B cell (primary cell): ENCODE results near the gene CDK19. TPM values are rescaled to one million over a fixed set of nuclear protein-coding genes. Genes with fewer than 3 reads are reported as not detected.

Experiments used
- ATAC-seq: fragments of 200-7000 bp; cut with Tn5 transposase; one replicate; pipeline ENCODE4 v1.10.0; 2021; ENCODE audit warnings: low read depth, mild to moderate bottlenecking, moderate number of reproducible peaks, moderate library complexity
- CTCF ChIA-PET: fragments of 350-600 bp; sonication (Branson Sonifier 250); formaldehyde crosslinking; loops from one replicate; lab custom pipeline; 2021; ENCODE audit warnings: antibody characterized with exemption, inconsistent platforms; lab: Charles Lee
- POLR2A ChIA-PET: fragments of 350-600 bp; sonication (Branson Sonifier 250); formaldehyde crosslinking; loops from one replicate; lab custom pipeline; 2021; ENCODE audit warnings: antibody characterized with exemption; lab: Charles Lee
- DNase-seq: peaks from one replicate; pipeline ENCODE4 v3.0.0; 2013
- H2AFZ ChIP-seq: 2 replicates; pipeline ENCODE4 v1.6.1; 2012; ENCODE audit warnings: mild to moderate bottlenecking, low read depth, low read length; ENCODE audit not compliant: insufficient read depth, poor library complexity, severe bottlenecking
- H3K27ac ChIP-seq, 2 donors: 1 replicate in 1 of 2; 2 replicates in 1 of 2; pipeline ENCODE4 v1.5.1; 2012 to 2013; ENCODE audit warnings: low read length in 2 of 2, mild to moderate bottlenecking in 2 of 2, moderate library complexity in 1 of 2
- H3K27me3 ChIP-seq, 4 experiments: fragments of 200-600 bp in 1 of 4; sonication (generic) in 1 of 4; replicated peaks in 1 of 4; 1 replicate in 2 of 4; 2 replicates in 2 of 4; pipeline versions ENCODE4 v1.6.1 to v1.7.0; 2013 to 2016; ENCODE audit warnings: low read length in 3 of 4, mild to moderate bottlenecking in 2 of 4, mixed read lengths in 1 of 4, moderate library complexity in 1 of 4; ENCODE audit not compliant: insufficient read depth in 4 of 4, control insufficient read depth in 3 of 4; ENCODE audit errors: control extremely low read depth in 1 of 4
- H3K36me3 ChIP-seq, 2 experiments: replicated peaks in 1 of 2; 1 replicate in 1 of 2; 2 replicates in 1 of 2; pipeline versions ENCODE4 v1.6.1 to v1.7.1; 2013; ENCODE audit warnings: low read length in 1 of 2; ENCODE audit not compliant: insufficient read depth in 2 of 2, control insufficient read depth in 1 of 2; ENCODE audit errors: control extremely low read depth in 1 of 2, extremely low read depth in 1 of 2
- H3K4me1 ChIP-seq, 2 donors: fragments of 200-600 bp in 1 of 2; sonication (generic) in 1 of 2; 1 replicate in 1 of 2; 2 replicates in 1 of 2; pipeline versions ENCODE4 v1.5.1 to v1.6.1; 2013 to 2017; ENCODE audit warnings: low read length in 2 of 2; ENCODE audit not compliant: control insufficient read depth in 2 of 2, insufficient read depth in 2 of 2
- H3K4me2 ChIP-seq: replicated peaks from 2 replicates; pipeline ENCODE3; 2012; ENCODE audit warnings: mild to moderate bottlenecking, low read depth, low read length; ENCODE audit not compliant: poor library complexity, severe bottlenecking
- H3K4me3 ChIP-seq, 5 experiments: fragments of 200-600 bp in 1 of 5; sonication (generic) in 1 of 5; 1 replicate in 3 of 5; 2 replicates in 2 of 5; pipeline versions ENCODE4 v1.5.1 to v1.7.0; 2011 to 2016; ENCODE audit warnings: low read length in 4 of 5, mild to moderate bottlenecking in 4 of 5, low read depth in 2 of 5, control low read depth in 1 of 5, moderate library complexity in 1 of 5; ENCODE audit not compliant: insufficient read depth in 1 of 5; ENCODE audit errors: control extremely low read depth in 1 of 5, extremely low read depth in 1 of 5
- H3K79me2 ChIP-seq: fragments of 200-600 bp; sonication (generic); one replicate; pipeline ENCODE4 v1.6.0; 2016; ENCODE audit warnings: low read length; ENCODE audit not compliant: control insufficient read depth, insufficient read depth
- H3K9ac ChIP-seq: fragments of 200-600 bp; sonication (generic); 2 replicates; pipeline ENCODE4 v1.6.1; 2017; ENCODE audit warnings: mild to moderate bottlenecking, low read length, moderate library complexity
- H3K9me3 ChIP-seq, 3 donors: one replicate each; pipeline versions ENCODE4 v1.6.1 to v1.7.1; 2013; ENCODE audit warnings: low read length in 2 of 3; ENCODE audit not compliant: control insufficient read depth in 2 of 3, insufficient read depth in 1 of 3; ENCODE audit errors: control extremely low read depth in 1 of 3
- H4K20me1 ChIP-seq: 2 replicates; pipeline ENCODE4 v1.6.0; 2012; ENCODE audit warnings: mild to moderate bottlenecking, low read length; ENCODE audit not compliant: insufficient read depth, control insufficient read depth, poor library complexity, severe bottlenecking
- H3K27ac Mint-ChIP-seq: one replicate; pipeline ENCODE4 v1.8.0; 2021; ENCODE audit warnings: mixed read lengths
- H3K27me3 Mint-ChIP-seq: one replicate; pipeline ENCODE4 v1.8.0; 2021; ENCODE audit warnings: mixed read lengths
- H3K4me1 Mint-ChIP-seq: one replicate; pipeline ENCODE4 v1.8.0; 2021; ENCODE audit warnings: mixed read lengths
- H3K4me3 Mint-ChIP-seq: one replicate; pipeline ENCODE4 v1.8.0; 2021; ENCODE audit warnings: mixed read lengths
- H3K9me3 Mint-ChIP-seq: one replicate; pipeline ENCODE4 v1.8.0; 2022; ENCODE audit warnings: mixed read lengths; ENCODE audit not compliant: insufficient read depth
- EZH2 ChIP-seq: IDR thresholded peaks from 2 replicates; pipeline ENCODE4 v1.6.1; 2012; ENCODE audit warnings: borderline replicate concordance, low read depth, mild to moderate bottlenecking, moderate library complexity, low read length; ENCODE audit not compliant: insufficient read depth, poor library complexity, severe bottlenecking
- WGBS: methylation state at CpG from one replicate; pipeline ENCODE4 v1.1.5; 2013; ENCODE audit warnings: missing lambda C conversion rate; ENCODE audit not compliant: insufficient coverage; 5-methylcytosine and 5-hydroxymethylcytosine counted together
- intact Hi-C: fragments of 100-400 bp; cut with micrococcal nuclease; formaldehyde crosslinking; loops from one replicate; pipeline ENCODE4 v1.10.0; 2022
- polyA plus RNA-seq: library from polyadenylated mRNA; depleted of rRNA; stranded (reverse); fragments of >200 nt; gene quantifications from 2 replicates; pipeline ENCODE4 v1.2.3, GENCODE V29; 2012
- total RNA-seq, 2 donors: library from RNA; stranded (reverse); fragments of 120-200 nt in 1 of 2; gene quantifications; 1 replicate in 1 of 2; 2 replicates in 1 of 2; pipeline versions ENCODE4 v1.2.3 to v1.2.4, GENCODE V29; 2013 to 2022
- TF ChIP-seq, protein P1 (sequence below): fragments of 200-600 bp; IDR thresholded peaks from one replicate; pipeline ENCODE4 v1.8.0; 2022; ENCODE audit warnings: antibody characterized with exemption, mild to moderate bottlenecking

CDK19 gene
- total and polyA plus RNA-seq, 2 donors (not counting 1 experiment from before 2014, with no cell fraction given) = 8.7 to 44.8 TPM

DNA sequence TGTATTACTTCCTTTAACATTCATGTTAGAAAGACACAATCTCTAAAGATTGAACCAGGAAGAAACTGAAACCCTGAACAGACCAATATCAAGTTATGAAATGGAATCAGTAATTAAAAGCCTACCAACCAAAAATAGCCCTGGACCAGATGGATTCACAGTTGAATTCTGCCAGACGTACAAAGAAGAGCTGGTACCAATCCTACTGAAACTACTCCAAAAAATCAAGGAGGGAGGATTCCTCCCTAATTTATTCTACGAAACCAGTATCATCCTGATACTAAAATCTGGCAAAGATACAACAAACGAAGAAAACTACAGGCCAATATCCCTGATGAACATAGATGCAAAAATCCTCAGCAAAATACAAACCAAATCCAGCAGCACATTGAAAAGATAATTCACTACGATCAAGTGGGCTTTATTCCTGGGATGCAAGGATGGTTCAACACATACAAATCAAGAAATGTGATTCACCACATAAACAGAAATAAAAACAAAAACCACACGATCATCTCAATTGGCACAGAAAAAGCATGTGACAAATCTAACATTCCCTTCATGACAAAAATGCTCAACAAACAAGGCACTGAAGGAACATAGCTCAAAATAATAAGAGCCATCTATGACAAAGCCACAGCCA is 15.0 kb downstream of the CDK19 start:
- peaks cover 2% of the 10 kb centered on the region for H3K9me3 Mint-ChIP-seq
- no peak overlapping the region for H3K27ac ChIP-seq
- H3K79me2 ChIP-seq = peaks cover 93% of the 10 kb centered on the region
- ATAC-seq (no peak), DNase-seq (no peak)
- H3K27me3 Mint-ChIP-seq = no peaks in the 10 kb centered on the region
- H3K4me2 ChIP-seq = no peak overlapping the region
- ChIA-PET POLR2A (interaction anchor here (1.7 kb wide), 1 partner anchor 15 kb away, joined by 14 read pairs; the partner anchor contains the start of gene CDK19), CTCF (no interaction called here)
- H3K4me3 ChIP-seq = no peak overlapping the region
- 95% methylated on average over 3 of the region's 5 CpGs for WGBS
- peaks cover 22% of the 10 kb centered on the region in 2 donors for H3K4me1 ChIP-seq
- H3K36me3 ChIP-seq = no peaks in the 10 kb centered on the region
- peak overlapping the region; percentile 6 for H3K4me3 Mint-ChIP-seq
- H3K9me3 ChIP-seq = no peaks in the 10 kb centered on the region
- H3K4me1 Mint-ChIP-seq = peaks cover 41% of the 10 kb centered on the region
- intact Hi-C loops = no loop called here
- no peak overlapping the region for H3K9ac ChIP-seq
- H4K20me1 ChIP-seq = peaks cover 4% of the 10 kb centered on the region
- no peaks in the 10 kb centered on the region for H3K27me3 ChIP-seq
- H3K27ac Mint-ChIP-seq = peak overlapping the region; percentile 57
- no peak overlapping the region for H2AFZ ChIP-seq
- TF ChIP-seq, protein P1, sequence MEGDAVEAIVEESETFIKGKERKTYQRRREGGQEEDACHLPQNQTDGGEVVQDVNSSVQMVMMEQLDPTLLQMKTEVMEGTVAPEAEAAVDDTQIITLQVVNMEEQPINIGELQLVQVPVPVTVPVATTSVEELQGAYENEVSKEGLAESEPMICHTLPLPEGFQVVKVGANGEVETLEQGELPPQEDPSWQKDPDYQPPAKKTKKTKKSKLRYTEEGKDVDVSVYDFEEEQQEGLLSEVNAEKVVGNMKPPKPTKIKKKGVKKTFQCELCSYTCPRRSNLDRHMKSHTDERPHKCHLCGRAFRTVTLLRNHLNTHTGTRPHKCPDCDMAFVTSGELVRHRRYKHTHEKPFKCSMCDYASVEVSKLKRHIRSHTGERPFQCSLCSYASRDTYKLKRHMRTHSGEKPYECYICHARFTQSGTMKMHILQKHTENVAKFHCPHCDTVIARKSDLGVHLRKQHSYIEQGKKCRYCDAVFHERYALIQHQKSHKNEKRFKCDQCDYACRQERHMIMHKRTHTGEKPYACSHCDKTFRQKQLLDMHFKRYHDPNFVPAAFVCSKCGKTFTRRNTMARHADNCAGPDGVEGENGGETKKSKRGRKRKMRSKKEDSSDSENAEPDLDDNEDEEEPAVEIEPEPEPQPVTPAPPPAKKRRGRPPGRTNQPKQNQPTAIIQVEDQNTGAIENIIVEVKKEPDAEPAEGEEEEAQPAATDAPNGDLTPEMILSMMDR = no peak
- no peak for TF ChIP-seq EZH2

DNA sequence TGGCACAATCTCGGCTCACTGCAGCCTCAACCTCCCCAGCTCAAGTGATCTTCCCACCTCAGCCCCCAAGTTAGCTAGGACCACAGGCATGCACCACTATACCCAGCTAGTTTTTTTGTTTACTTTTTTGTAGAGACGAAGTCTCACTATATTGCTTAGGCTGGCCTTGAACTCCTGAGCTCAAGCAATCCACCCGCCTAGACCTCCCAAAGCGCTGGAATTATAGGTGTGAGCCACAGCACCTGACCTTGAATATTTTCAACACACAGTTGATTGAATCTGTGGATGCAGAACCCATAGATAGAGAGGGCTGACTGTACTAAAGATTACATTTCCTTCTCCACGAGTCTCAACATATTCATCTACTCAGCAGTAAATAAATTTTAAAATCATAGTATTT is 15.6 kb downstream of the CDK19 start:
- peaks cover 93% of the 10 kb centered on the region for H3K79me2 ChIP-seq
- POLR2A ChIA-PET = interaction anchor here (0.6 to 1.7 kb wide), 2 partner anchors 15 to 36 kb away, joined by 4 to 14 read pairs; partner anchors contain the start of gene CDK19
- H3K27ac Mint-ChIP-seq = peak overlapping the region; percentile 50

More for the DNA sequence above, 15.6 kb downstream of the CDK19 start:
- Histone ChIP-seq H3K4me2 (no peak overlapping the region), H3K4me3 (no peak overlapping the region), H3K4me1 (peaks cover 16 to 22% of the 10 kb centered on the region in 2 donors), H3K36me3 (no peaks in the 10 kb centered on the region), H3K9me3 (no peaks in the 10 kb centered on the region), H2AFZ (no peak overlapping the region), H3K27me3 (no peaks in the 10 kb centered on the region), H3K27ac (no peak overlapping the region), H3K9ac (no peak overlapping the region), H4K20me1 (peaks cover 4% of the 10 kb centered on the region)
- H3K4me3 Mint-ChIP-seq = no peak overlapping the region
- peaks cover 37% of the 10 kb centered on the region for H3K4me1 Mint-ChIP-seq
- WGBS = 100% methylated on average over 1 of the region's 5 CpGs
- no peaks in the 10 kb centered on the region for H3K27me3 Mint-ChIP-seq
- TF ChIP-seq, protein P1 = no peak
- TF ChIP-seq EZH2 = no peak
- CTCF ChIA-PET = no interaction called here
- H3K9me3 Mint-ChIP-seq = peaks cover 2% of the 10 kb centered on the region
- ATAC-seq (no peak), DNase-seq (no peak)
- intact Hi-C loops = no loop called here
